Spleen (tissue), 7 donors: ENCODE results near the gene EML5.

Experiments used
- CTCF ChIP-seq, 11 experiments: fragments of 200-600 bp in 7 of 11; fragments of 450-650 bp in 4 of 11; sonication (generic) in 4 of 11; IDR thresholded peaks in 8 of 11; conservative IDR thresholded peaks in 3 of 11; 1 replicate in 7 of 11; 2 replicates in 4 of 11; pipeline versions ENCODE4 v1.4.0 to v1.8.0; 2016 to 2021; ENCODE audit warnings: antibody characterized with exemption in 11 of 11, inconsistent platforms in 4 of 11, mild to moderate bottlenecking in 1 of 11
- POLR2A ChIP-seq, 3 donors: fragments of 450-650 bp; IDR thresholded peaks; one replicate each; pipeline ENCODE4 v1.5.1; 2017; ENCODE audit warnings: antibody characterized with exemption in 3 of 3, mild to moderate bottlenecking in 1 of 3
- POLR2AphosphoS5 ChIP-seq, 3 donors: sonication (generic); formaldehyde crosslinking; IDR thresholded peaks; one replicate each; pipeline ENCODE4 v1.5.1; 2017; ENCODE audit warnings: antibody characterized with exemption in 3 of 3
- donor health status: DM: no; HTN: no; CAD: no; lungs with moderate emphysema.
- donor health status: DM: no; HTN: no; CAD: no.
- donor health status: DM: no; HTN: no; CAD: no.

- TF ChIP-seq CTCF (IDR thresholded peaks at IDR 0.05 in 8 of 11, conservative IDR thresholded peaks at IDR 0.05 in 3 of 11) (no peak), POLR2A (IDR thresholded peaks at IDR 0.05) (no peak), POLR2AphosphoS5 (IDR thresholded peaks at IDR 0.05) (no peak)
Measured at GRCh38 chr14:88750413-88750812, 42.3 kb downstream of the EML5 start.
